ENCODE measurements around the gene CUX1.

DNA sequence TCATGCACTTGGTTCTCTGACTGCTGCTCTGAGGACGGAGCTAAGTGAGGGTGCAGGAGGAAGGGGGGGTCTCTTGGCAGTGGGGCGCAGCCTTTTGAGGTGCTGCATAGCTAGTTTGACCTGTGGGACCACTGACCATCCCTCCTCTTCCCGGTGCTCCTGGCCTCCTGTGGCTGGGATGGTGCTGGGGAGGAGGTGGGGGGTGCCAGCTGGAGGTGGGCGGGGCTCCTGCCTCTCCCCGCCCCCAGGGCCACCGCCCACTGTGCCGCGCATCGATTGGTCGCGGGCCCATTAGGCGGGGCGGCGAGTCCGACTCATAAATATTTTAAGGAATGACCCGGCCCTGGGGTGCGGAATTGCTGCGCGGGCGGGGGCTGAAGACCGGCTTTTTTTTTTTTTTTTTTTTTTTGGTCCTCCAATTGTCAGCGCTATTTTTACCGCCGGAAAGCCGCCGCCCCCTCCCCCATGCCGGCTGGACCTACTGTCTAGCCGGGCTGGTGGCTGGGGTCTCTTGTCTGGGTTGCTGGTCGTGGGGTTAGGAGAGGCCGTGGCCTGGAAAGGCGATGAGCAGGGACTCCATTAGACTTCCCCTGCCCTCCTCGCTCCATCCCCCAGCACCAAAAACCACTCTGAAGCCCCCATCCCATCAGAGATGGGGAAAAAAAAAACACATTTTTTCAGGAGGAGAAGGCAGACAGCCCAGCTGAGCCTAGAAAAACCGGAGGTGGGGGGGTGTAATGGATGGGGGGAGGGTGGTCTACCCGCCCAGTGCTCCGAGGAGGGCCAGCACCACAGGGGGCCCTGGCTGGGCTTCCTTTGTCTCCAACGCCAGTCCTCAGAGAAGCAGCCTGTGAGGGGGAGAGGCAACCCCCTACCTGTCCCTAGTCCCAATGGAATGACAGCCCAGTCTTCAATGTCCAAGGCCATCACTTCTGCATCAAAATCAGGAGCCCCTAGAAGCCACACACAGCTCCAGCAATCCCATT is 475.7 kb downstream of the CUX1 start:
- TF ChIP-seq CREB1 (IDR thresholded peaks at IDR 0.05; ENCODE audit: low read depth), result no peak
- TF ChIP-seq, protein P1, sequence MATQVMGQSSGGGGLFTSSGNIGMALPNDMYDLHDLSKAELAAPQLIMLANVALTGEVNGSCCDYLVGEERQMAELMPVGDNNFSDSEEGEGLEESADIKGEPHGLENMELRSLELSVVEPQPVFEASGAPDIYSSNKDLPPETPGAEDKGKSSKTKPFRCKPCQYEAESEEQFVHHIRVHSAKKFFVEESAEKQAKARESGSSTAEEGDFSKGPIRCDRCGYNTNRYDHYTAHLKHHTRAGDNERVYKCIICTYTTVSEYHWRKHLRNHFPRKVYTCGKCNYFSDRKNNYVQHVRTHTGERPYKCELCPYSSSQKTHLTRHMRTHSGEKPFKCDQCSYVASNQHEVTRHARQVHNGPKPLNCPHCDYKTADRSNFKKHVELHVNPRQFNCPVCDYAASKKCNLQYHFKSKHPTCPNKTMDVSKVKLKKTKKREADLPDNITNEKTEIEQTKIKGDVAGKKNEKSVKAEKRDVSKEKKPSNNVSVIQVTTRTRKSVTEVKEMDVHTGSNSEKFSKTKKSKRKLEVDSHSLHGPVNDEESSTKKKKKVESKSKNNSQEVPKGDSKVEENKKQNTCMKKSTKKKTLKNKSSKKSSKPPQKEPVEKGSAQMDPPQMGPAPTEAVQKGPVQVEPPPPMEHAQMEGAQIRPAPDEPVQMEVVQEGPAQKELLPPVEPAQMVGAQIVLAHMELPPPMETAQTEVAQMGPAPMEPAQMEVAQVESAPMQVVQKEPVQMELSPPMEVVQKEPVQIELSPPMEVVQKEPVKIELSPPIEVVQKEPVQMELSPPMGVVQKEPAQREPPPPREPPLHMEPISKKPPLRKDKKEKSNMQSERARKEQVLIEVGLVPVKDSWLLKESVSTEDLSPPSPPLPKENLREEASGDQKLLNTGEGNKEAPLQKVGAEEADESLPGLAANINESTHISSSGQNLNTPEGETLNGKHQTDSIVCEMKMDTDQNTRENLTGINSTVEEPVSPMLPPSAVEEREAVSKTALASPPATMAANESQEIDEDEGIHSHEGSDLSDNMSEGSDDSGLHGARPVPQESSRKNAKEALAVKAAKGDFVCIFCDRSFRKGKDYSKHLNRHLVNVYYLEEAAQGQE (IDR thresholded peaks at IDR 0.05; ENCODE audit: low read depth), result no peak
- TF ChIP-seq TAF1 (IDR thresholded peaks at IDR 0.05; ENCODE audit: low read depth), result no peak
- no peak for TF ChIP-seq RAD21 (IDR thresholded peaks at IDR 0.05; ENCODE audit: low read depth)
- TF ChIP-seq, protein P2, sequence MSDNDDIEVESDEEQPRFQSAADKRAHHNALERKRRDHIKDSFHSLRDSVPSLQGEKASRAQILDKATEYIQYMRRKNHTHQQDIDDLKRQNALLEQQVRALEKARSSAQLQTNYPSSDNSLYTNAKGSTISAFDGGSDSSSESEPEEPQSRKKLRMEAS (IDR thresholded peaks at IDR 0.05), result no peak
- no peak for TF ChIP-seq YY1 (IDR thresholded peaks at IDR 0.05; ENCODE audit: low read depth)
- no peak for TF ChIP-seq CEBPB (IDR thresholded peaks at IDR 0.05)
- no peak for TF ChIP-seq EP300 (IDR thresholded peaks at IDR 0.05; ENCODE audit: borderline replicate concordance)
- no peak for TF ChIP-seq NFIC (IDR thresholded peaks at IDR 0.05)
- TF ChIP-seq TEAD4 (IDR thresholded peaks at IDR 0.05), result no peak
- TF ChIP-seq EGR1 (IDR thresholded peaks at IDR 0.05), result no peak
- TF ChIP-seq ZBTB7A (IDR thresholded peaks at IDR 0.05; ENCODE audit: low read depth), result no peak
- no peak for TF ChIP-seq TCF12 (IDR thresholded peaks at IDR 0.05; ENCODE audit: low read depth)
